HG03280 (cell line): ENCODE measurements around the gene MLN.

Experiments
- ATAC-seq: cut with Tn5 transposase; IDR thresholded peaks from one replicate; pipeline ENCODE4 v1.9.1; 2021; ENCODE audit warnings: mild to moderate bottlenecking, moderate library complexity; ENCODE audit not compliant: unreplicated experiment

Gene MLN

GRCh38 chr6:33803571-33804053 lies at the start of gene MLN:
Gene MLN (minus strand): TSS chr6:33804003. CDS start chr6:33801163, 2,840 bp downstream.
- no peak for ATAC-seq

GRCh38 chr6:33853026-33853425 lies 49.2 kb upstream of the MLN start:
- ATAC-seq, result no peak

GRCh38 chr6:33851959-33852358 lies 48.2 kb upstream of the MLN start:
- no peak for ATAC-seq

- ATAC-seq, result no peak
Observed at GRCh38 chr6:33850869-33851541, 47.2 kb upstream of the MLN start.

- ATAC-seq, result no peak
Observed at GRCh38 chr6:33850296-33850695, 46.5 kb upstream of the MLN start.

GRCh38 chr6:33849500-33850075 lies 45.8 kb upstream of the MLN start:
- ATAC-seq, result no peak

GRCh38 chr6:33848484-33848883 lies 44.7 kb upstream of the MLN start:
- ATAC-seq, result no peak

GRCh38 chr6:33847867-33848266 lies 44.1 kb upstream of the MLN start:
- ATAC-seq, result no peak

GRCh38 chr6:33847078-33847477 lies 43.3 kb upstream of the MLN start:
- ATAC-seq, result no peak

GRCh38 chr6:33846226-33846625 lies 42.4 kb upstream of the MLN start:
- ATAC-seq, result no peak

GRCh38 chr6:33845031-33845745 lies 41.4 kb upstream of the MLN start:
- ATAC-seq, result no peak

- ATAC-seq, result no peak
Observed at GRCh38 chr6:33843131-33844121, 39.6 kb upstream of the MLN start.

- ATAC-seq, result no peak
Observed at GRCh38 chr6:33841868-33842267, 38.1 kb upstream of the MLN start.

- ATAC-seq, result no peak
Observed at GRCh38 chr6:33841070-33841469, 37.3 kb upstream of the MLN start.

GRCh38 chr6:33840048-33840926 lies 36.5 kb upstream of the MLN start:
- ATAC-seq, result no peak

- ATAC-seq, result no peak
Observed at GRCh38 chr6:33839399-33840047, 35.7 kb upstream of the MLN start.

- ATAC-seq, result no peak
Observed at GRCh38 chr6:33838983-33839382, 35.2 kb upstream of the MLN start.

- ATAC-seq, result no peak
Observed at GRCh38 chr6:33837971-33838665, 34.3 kb upstream of the MLN start.
